Vagina (tissue), 2 donors: ENCODE data around the gene NUP153.

Source experiments
- POLR2AphosphoS5 ChIP-seq, 2 donors: sonication (generic); formaldehyde crosslinking; IDR thresholded peaks; one replicate each; pipeline ENCODE4 v1.9.0; 2017; ENCODE audit warnings: antibody characterized with exemption in 2 of 2, mild to moderate bottlenecking in 2 of 2, low read depth in 1 of 2; ENCODE audit not compliant: insufficient read depth in 1 of 2
- TF ChIP-seq, protein P1 (sequence below), 3 experiments: fragments of 450-650 bp in 2 of 3; fragments of 200-600 bp in 1 of 3; sonication (generic) in 1 of 3; IDR thresholded peaks; one replicate each; pipeline ENCODE4 v1.5.1; 2017 to 2019; ENCODE audit warnings: antibody characterized with exemption in 3 of 3, mild to moderate bottlenecking in 2 of 3, moderate library complexity in 2 of 3

DNA sequence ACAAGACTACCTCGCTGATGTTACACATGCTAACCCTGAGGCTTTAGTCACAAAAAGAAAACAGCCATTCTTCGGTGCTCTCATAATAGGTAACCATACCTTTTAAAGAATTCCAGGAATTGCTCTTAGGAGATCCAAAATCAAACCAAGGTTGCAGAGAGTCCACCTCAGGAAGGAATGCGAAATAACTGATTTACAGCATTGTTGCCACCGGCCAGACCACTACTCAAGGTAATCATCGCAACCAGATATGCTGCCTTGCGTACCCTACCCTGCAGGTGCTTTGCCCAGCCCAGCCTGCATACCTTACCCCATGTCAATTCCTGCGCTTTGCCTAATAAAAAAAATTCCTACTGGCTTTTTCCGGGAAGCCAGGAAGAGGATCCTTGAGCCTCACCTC, 27.0 kb downstream of the NUP153 start:
- TF ChIP-seq, protein P1, sequence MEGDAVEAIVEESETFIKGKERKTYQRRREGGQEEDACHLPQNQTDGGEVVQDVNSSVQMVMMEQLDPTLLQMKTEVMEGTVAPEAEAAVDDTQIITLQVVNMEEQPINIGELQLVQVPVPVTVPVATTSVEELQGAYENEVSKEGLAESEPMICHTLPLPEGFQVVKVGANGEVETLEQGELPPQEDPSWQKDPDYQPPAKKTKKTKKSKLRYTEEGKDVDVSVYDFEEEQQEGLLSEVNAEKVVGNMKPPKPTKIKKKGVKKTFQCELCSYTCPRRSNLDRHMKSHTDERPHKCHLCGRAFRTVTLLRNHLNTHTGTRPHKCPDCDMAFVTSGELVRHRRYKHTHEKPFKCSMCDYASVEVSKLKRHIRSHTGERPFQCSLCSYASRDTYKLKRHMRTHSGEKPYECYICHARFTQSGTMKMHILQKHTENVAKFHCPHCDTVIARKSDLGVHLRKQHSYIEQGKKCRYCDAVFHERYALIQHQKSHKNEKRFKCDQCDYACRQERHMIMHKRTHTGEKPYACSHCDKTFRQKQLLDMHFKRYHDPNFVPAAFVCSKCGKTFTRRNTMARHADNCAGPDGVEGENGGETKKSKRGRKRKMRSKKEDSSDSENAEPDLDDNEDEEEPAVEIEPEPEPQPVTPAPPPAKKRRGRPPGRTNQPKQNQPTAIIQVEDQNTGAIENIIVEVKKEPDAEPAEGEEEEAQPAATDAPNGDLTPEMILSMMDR (IDR thresholded peaks at IDR 0.05): no peak
- no peak for TF ChIP-seq POLR2AphosphoS5 (IDR thresholded peaks at IDR 0.05; ENCODE audit: insufficient read depth in 1 of 2, low read depth in 1 of 2)
